Hematopoietic multipotent progenitor cell treated with erythropoietin and hydrocortisone succinate and interleukin-3 and kit ligand, for 6 days (in vitro differentiated cells): ENCODE measurements around the gene NRL.
A peak's percentile ranks its signal among the peaks of the same experiment; 100 is the strongest.

Source experiments
- DNase-seq: peaks from one replicate; pipeline ENCODE4 v3.0.0-alpha.2; 2015

NRL gene

DNA sequence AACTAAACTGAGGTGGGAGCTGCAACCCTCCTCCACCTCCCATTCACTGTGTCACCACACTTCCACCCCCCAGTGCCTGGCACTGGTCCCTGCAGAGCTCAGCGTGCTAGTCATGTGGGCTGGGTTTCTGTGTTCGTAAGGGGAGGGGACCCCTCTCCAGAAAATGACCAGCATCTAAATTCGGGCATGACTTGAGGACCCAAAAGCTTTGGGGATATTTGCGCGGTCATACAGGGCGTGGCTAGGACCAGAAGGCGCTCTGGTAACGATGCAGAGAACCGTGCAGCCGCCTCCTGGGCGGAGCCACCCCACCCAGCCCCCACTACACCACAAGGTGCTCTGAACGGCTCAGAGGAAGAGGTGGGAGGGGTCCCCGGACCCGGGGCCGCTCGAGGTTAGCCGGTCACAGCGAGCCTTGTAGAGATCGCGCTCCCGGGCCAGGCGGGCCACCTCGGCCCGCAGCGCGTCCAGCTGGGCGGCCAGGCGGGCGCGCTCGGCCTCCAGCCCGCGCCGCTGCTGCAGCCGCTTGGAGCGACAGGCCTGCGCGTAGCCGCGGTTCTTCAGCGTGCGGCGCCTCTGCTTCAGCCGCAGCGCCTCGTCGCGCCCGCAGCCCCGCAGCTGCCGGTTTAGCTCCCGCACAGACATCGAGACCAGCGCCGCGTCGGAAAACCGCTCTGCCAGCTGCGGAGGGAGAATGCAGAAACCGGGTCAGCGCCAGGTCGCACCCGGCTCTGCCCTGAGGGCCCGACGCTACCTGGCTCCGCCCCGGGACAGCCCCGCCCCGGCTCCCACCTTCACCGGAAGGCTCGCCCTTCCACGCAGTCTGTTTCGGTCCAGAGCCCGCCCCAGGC is 33.6 kb downstream of the NRL start:
- peak; percentile 76 for DNase-seq

DNA sequence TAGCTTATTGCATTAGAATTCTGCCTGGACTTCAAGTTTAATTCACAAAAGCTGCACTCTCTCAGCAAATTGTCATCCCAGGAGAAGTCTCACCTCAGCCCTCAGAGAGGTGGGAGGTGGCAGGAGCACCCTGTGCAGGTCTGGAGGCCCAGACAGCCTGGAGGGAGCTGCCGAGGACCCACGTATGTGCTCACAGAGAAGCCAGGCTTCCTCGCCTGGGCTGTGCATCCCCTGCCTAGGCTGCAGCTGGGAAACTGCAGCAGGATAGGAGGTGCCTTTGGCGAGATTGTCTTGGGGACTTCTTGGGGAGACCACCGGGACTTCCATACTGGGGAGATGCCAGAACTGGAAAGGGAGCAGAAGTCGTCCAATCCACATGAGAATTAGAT is 34.6 kb downstream of the NRL start:
- DNase-seq = no peak

- DNase-seq = peak; percentile 23
Measured at GRCh38 chr14:24079491-24080141, 35.1 kb downstream of the NRL start.

- DNase-seq = no peak
Measured at GRCh38 chr14:24078146-24078545, 36.6 kb downstream of the NRL start.

DNA sequence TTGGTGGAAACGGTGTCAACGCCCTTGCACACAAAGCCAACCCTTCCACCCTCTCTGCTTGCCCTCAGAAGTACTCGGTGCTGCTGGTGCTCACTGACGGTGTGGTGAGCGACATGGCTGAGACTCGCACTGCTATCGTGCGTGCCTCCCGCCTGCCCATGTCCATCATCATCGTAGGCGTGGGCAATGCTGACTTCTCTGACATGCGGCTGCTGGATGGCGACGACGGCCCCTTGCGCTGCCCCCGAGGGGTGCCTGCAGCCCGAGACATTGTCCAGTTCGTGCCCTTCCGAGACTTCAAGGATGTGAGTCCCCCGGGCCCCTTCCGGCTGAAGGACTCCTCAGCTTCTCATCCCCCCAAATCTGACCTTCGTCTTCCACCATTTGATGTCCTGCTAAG is 37.7 kb downstream of the NRL start:
- DNase-seq = no peak

GRCh38 chr14:24076302-24076601 is 38.5 kb downstream of the NRL start:
- DNase-seq = no peak

DNA sequence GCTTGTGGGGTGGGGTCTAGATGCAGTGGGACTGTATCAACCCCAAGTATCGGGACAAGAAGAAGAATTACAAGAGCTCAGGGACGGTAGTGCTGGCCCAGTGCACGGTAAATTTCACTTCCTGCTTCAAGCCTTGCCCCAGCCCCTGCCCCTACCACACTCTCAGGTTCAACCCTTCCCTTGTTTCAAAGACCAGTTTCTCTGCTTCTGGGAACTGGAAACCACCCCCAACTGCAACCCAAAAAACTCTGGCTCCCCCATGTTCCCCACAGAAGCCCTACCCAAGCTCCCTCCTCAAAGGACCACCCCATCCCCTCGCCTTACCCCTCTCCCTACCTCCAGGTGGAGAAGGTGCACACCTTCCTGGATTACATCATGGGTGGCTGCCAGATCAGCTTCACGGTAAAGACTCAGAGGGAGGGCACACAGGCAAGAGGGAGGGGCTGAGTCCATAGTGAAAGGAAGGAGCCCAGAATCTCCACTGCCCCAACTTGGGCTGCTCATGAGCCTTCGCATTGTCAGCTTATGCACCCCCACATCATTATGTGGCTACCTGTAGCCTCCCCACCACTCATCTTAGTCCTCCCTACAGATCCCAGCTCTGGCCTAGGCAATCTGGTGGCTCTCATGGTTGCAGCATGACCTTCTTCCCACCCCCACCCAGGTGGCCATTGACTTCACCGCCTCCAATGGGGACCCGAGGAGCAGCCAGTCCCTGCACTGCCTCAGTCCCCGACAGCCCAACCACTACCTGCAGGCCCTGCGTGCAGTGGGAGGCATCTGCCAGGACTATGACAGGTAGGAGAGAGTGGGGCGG is 39.1 kb downstream of the NRL start:
- no peak for DNase-seq

GRCh38 chr14:24074625-24075484 is 39.9 kb downstream of the NRL start:
- no peak for DNase-seq

DNA sequence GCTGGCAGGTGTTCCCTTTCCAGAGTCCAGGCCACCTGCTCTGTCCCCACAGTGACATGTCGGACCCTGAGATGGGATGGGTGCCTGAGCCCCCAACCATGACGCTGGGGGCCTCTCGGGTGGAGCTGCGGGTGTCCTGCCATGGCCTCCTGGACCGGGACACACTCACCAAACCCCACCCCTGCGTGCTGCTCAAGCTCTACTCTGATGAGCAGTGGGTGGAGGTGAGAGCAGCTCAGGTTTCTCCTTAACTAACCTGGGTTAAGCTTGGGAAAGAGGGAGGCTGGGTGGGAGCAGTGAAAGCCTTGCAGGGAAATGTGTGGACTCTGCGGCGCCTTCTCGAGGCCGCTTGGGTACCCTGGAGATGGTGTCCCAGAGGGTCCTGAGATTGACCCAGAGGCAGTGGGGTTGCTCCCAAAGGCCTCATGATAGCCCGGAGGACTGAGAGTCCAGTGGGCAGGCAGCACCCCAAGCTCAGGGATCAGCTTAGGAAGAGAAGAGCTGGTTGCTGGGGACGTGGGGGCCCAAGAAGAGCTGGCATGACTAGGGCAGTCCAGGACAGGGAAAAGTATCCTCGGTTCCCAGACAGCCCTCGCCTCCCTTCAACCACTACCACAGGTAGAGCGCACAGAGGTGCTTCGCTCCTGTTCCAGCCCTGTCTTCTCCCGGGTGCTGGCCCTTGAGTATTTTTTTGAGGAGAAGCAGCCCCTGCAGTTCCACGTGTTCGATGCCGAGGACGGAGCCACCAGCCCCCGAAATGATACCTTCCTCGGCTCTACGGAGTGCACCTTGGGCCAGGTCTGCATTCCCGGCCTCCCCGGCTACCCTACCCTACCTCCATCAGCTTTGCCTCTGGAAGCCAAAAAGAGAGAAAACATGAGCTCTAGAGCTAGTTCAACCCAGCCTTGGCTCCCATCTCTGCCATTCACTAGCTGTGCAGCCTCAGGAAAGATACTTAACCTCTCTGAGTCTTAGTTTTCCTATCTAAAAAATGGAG is 41.6 kb downstream of the NRL start:
- DNase-seq = no peak

DNA sequence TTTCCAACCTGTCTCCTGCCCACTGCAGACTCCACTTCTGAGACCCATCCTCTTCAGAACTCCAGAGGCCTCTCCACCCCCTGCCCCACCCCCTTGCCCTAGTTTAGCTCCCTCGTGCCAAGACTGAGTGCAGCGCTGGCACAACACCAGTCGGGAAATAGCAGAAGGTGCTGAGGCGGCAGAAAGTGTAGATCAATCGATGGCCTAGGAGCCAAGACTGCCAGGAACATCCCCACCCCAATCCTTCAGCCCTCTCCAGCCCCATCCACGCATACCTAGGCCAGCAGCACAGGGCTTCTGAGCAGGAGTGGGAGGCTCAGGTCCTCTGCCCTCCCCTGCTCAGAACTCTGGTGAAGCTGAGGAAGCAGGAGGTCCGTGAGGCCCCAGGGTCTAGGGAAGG is 42.3 kb downstream of the NRL start:
- no peak for DNase-seq

GRCh38 chr14:24071836-24072430 is 42.8 kb downstream of the NRL start:
- DNase-seq = no peak

DNA sequence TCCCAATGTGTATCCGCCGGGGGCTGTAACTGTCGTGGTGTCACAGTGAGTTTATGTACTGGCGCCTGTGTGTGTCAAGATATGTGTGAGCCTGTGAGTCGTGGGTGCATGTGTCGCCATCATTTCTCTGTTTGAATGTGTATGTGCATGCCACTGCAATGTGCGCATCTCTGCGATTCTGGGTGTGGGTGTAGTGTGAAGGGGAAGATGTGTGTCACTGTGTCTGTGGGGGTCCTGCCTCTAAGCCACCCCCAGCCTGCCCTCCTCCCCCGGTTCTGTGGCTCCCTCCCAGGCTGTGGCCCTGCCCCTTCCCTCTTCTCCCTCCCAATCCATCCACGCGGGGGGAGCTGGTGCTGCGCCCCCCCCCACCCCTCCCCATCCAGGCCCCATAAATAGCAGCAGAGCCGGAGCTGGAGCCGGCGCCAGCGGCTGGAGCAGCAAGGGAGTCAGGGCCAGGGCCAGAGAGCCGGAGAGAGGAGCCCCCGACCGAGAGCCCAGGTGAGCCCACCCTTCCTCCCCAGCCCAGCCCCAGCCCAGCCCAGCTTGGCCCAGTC is 43.5 kb downstream of the NRL start, which contains the start of gene CPNE6:
TSS of gene CPNE6 (plus strand) at position 419 of the 554 bp plus-strand sequence. CDS start 1,375 bp downstream, outside the sequence.
- no peak for DNase-seq

GRCh38 chr14:24070285-24071143 is 44.2 kb downstream of the NRL start:
- DNase-seq = no peak

DNA sequence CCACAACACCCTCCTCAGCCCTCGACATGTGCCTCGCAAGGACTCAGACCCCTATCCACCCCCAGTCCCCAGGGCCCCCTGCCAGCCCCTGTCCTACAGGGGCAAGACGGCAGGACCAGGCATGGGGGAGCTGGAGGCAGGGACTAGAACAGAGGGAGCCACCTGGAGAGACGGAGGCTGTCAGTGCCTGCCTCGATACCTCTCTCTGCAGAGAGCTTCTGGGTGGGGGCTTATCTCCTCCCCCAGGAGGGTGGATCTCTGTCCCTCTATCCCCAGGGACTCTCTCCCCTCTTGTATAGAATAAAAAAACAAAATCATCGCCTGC is 45.4 kb downstream of the NRL start:
- DNase-seq = no peak

DNA sequence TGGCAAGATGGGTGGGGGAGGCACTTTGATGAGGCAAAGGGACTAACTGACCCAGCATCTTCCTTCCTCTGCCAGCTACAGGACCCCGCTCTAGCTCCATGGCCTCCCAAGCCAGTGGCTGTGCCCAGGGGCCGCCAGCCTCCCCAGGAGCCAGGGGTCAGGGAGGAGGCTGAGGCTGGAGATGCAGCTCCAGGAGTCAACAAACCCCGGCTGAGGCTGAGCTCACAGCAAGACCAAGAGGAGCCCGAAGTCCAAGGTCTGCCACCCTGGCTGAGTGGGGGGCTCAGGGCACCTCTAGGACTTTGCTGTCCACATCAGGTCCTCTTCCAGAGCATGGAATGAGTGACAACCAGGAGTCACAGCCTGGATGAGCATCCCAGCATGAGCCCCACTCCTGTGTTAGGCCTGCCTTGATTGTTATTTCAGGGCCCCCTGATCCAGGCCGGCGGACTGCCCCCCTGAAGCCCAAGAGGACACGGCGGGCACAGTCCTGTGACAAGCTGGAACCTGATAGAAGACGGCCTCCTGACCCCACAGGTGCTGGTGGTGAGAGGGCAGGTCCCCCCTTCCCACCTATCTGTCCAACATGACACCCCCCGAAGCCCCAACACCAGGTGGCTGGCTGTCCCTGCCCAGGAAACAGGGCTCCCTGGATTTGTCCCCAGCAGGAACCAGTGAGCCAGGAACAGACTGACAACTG is 45.9 kb downstream of the NRL start:
- no peak for DNase-seq

- no peak for DNase-seq
Measured at GRCh38 chr14:24067133-24068082, 47.3 kb downstream of the NRL start.

DNA sequence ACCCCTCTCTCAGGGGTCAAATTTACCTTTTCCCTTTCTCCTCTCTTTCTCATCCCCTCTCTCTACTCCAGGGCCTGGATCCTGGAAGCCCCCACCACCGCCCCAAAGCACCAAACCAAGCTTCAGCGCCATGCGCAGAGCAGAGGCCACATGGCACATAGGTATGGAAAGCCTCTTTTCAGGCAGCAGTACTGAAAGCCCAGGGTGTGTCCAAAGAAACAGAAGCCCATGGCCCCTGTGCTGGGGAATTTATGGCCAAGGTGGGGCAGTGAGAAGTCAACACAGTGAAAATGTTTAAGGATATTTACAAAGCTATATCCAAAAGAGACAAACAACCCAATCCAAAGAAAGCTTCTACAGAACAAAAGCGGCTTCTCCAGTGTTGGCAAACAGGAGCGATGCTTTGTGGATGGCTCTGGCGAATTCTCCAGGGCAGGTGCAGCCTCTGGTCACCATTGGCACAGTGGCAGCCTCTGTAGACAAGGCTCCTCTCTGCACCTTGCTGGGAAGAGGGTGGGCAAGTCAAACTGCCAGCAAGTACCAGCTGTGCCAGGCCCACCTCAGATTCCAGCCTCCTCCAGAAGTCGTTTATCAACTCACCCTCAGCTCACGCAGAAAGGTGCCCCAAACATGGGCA is 48.1 kb downstream of the NRL start:
- no peak for DNase-seq
